ENCODE results near the gene B4GALNT3. TPM values are rescaled to one million over a fixed set of nuclear protein-coding genes. Genes with fewer than 3 reads are reported as not detected.

Gene B4GALNT3
- total RNA-seq, 4 donors from 2014 or later = 7.9 to 14.1 (median 9.8) TPM

GRCh38 chr12:561908-562593, 102.3 kb downstream of the B4GALNT3 start:
- H3K27me3 ChIP-seq = no peaks in the 10 kb centered on the region
- H3K36me3 ChIP-seq = peaks cover 0 to 63% (median 0%) of the 10 kb centered on the region in 3 donors
- peaks cover 0 to 8% (median 0%) of the 10 kb centered on the region in 4 donors for H3K4me1 ChIP-seq
- peak overlapping the region in 1 of 4 donors; percentile 32 for H3K4me3 ChIP-seq
- H3K9me3 ChIP-seq = no peaks in the 10 kb centered on the region
- WGBS, 2 donors = 60 to 65% methylated on average over 19 of the region's 19 CpGs
- TF ChIP-seq EP300 (IDR thresholded peaks at IDR 0.05) (peak in 1 of 2 donors; percentile 70), CTCF (IDR thresholded peaks at IDR 0.05) (no peak), POLR2A (IDR thresholded peaks at IDR 0.05) (peak in 1 of 2 donors; percentile 40)
- peak in 1 of 2 donors; percentile 64 for DNase-seq (ENCODE audit: low spot score in 2 of 2)
- peak overlapping the region in 3 of 4 donors; percentile 25 to 68 (median 62) for H3K27ac ChIP-seq

- no peaks in the 10 kb centered on the region for H3K9me3 ChIP-seq
- peaks cover 0 to 8% (median 0%) of the 10 kb centered on the region in 4 donors for H3K4me1 ChIP-seq
- peak overlapping the region in 3 of 4 donors; percentile 48 to 68 (median 62) for H3K27ac ChIP-seq
- TF ChIP-seq EP300 (IDR thresholded peaks at IDR 0.05) (no peak), CTCF (IDR thresholded peaks at IDR 0.05) (no peak), POLR2A (IDR thresholded peaks at IDR 0.05) (no peak)
- H3K36me3 ChIP-seq = peaks cover 0 to 59% (median 0%) of the 10 kb centered on the region in 3 donors
- H3K27me3 ChIP-seq = no peaks in the 10 kb centered on the region
- H3K4me3 ChIP-seq = peak overlapping the region in 1 of 4 donors; percentile 32
- 80 to 85% methylated on average over 12 of the region's 12 CpGs for WGBS, 2 donors
- no peak for DNase-seq (ENCODE audit: low spot score in 2 of 2)
These were observed 102.9 kb downstream of the B4GALNT3 start for GRCh38 chr12:562634-563033.

GRCh38 chr12:563250-563781, 103.6 kb downstream of the B4GALNT3 start:
- peak overlapping the region in 3 of 4 donors; percentile 48 to 68 (median 62) for H3K27ac ChIP-seq
- H3K36me3 ChIP-seq = peaks cover 0 to 53% (median 0%) of the 10 kb centered on the region in 3 donors
- WGBS, 2 donors = 54 to 60% methylated on average over 8 of the region's 8 CpGs
- H3K9me3 ChIP-seq = no peaks in the 10 kb centered on the region
- TF ChIP-seq EP300 (IDR thresholded peaks at IDR 0.05) = no peak
- TF ChIP-seq CTCF (IDR thresholded peaks at IDR 0.05) = no peak
- no peak for TF ChIP-seq POLR2A (IDR thresholded peaks at IDR 0.05)
- peaks cover 0 to 8% (median 0%) of the 10 kb centered on the region in 4 donors for H3K4me1 ChIP-seq
- peak overlapping the region in 1 of 4 donors; percentile 32 for H3K4me3 ChIP-seq
- H3K27me3 ChIP-seq = no peaks in the 10 kb centered on the region
- no peak for DNase-seq (ENCODE audit: low spot score in 2 of 2)

- DNase-seq (ENCODE audit: low spot score in 2 of 2) = no peak
- Histone ChIP-seq H3K36me3 (peaks cover 0 to 48% (median 0%) of the 10 kb centered on the region in 3 donors), H3K4me1 (peaks cover 0 to 8% (median 0%) of the 10 kb centered on the region in 4 donors), H3K27ac (peak overlapping the region in 1 of 4 donors; percentile 68), H3K27me3 (no peaks in the 10 kb centered on the region), H3K9me3 (no peaks in the 10 kb centered on the region), H3K4me3 (peak overlapping the region in 1 of 4 donors; percentile 32)
- TF ChIP-seq EP300 (IDR thresholded peaks at IDR 0.05) (no peak), CTCF (IDR thresholded peaks at IDR 0.05) (no peak), POLR2A (IDR thresholded peaks at IDR 0.05) (no peak)
- WGBS, 2 donors = 65 to 67% methylated on average over 7 of the region's 7 CpGs
These were observed 104.1 kb downstream of the B4GALNT3 start for GRCh38 chr12:563787-564298.

GRCh38 chr12:565161-565560, 105.4 kb downstream of the B4GALNT3 start:
- TF ChIP-seq EP300 (IDR thresholded peaks at IDR 0.05) (no peak), POLR2A (IDR thresholded peaks at IDR 0.05) (no peak), CTCF (IDR thresholded peaks at IDR 0.05) (no peak)
- H3K27ac ChIP-seq = no peak overlapping the region
- peaks cover 0 to 39% (median 0%) of the 10 kb centered on the region in 3 donors for H3K36me3 ChIP-seq
- no peak overlapping the region for H3K4me3 ChIP-seq
- H3K27me3 ChIP-seq = no peaks in the 10 kb centered on the region
- DNase-seq (ENCODE audit: low spot score in 2 of 2) = no peak
- peaks cover 0 to 17% (median 2%) of the 10 kb centered on the region in 4 donors for H3K4me1 ChIP-seq
- 89 to 90% methylated on average over 8 of the region's 8 CpGs for WGBS, 2 donors
- H3K9me3 ChIP-seq = no peaks in the 10 kb centered on the region

Measured in tibial nerve (tissue), 4 donors.